ENCODE measurements around the gene WDR82. TPM values are rescaled to one million over a fixed set of nuclear protein-coding genes. Genes with fewer than 3 reads are reported as not detected.

The WDR82 gene
- total and polyA plus RNA-seq, 7 donors, result 22.2 to 54.9 (median 46.8) TPM

- no peaks in the 10 kb centered on the region for H3K27me3 ChIP-seq
- 47 to 76% methylated on average over 12 of the region's 12 CpGs for WGBS, 2 donors
- H3K27ac ChIP-seq, result peak overlapping the region in 3 of 4 donors; percentile 27 to 47 (median 43)
- intact Hi-C loops (cut with DNase I), result no loop called here
- TF ChIP-seq POLR2A (IDR thresholded peaks at IDR 0.05) (no peak), CTCF (IDR thresholded peaks at IDR 0.05) (no peak), EP300 (IDR thresholded peaks at IDR 0.05) (no peak), POLR2AphosphoS5 (IDR thresholded peaks at IDR 0.05) (peak in 2 of 4 donors; percentile 16 to 25)
- no peak for DNase-seq
- H3K9me3 ChIP-seq, result no peaks in the 10 kb centered on the region
- H3K36me3 ChIP-seq, result peaks cover 29 to 99% (median 48%) of the 10 kb centered on the region in 4 donors
- H3K4me1 ChIP-seq, result peaks cover 0 to 21% (median 7%) of the 10 kb centered on the region in 4 donors
- no peak overlapping the region for H3K4me3 ChIP-seq
Measured at GRCh38 chr3:52253314-52254304, 24.8 kb downstream of the WDR82 start.

GRCh38 chr3:52250122-52250521 is 28.3 kb downstream of the WDR82 start:
- Histone ChIP-seq H3K4me3 (no peak overlapping the region), H3K27ac (no peak overlapping the region), H3K27me3 (no peaks in the 10 kb centered on the region), H3K4me1 (peaks cover 0 to 31% (median 21%) of the 10 kb centered on the region in 4 donors), H3K36me3 (peaks cover 0 to 65% (median 14%) of the 10 kb centered on the region in 4 donors), H3K9me3 (no peaks in the 10 kb centered on the region)
- TF ChIP-seq POLR2AphosphoS5 (IDR thresholded peaks at IDR 0.05), result no peak
- no peak for TF ChIP-seq EP300 (IDR thresholded peaks at IDR 0.05)
- no peak for TF ChIP-seq POLR2A (IDR thresholded peaks at IDR 0.05)
- no peak for TF ChIP-seq CTCF (IDR thresholded peaks at IDR 0.05)
- 83 to 94% methylated on average over 1 of the region's 1 CpG for WGBS, 2 donors
- DNase-seq, result no peak
- intact Hi-C loops (cut with DNase I), result no loop called here

GRCh38 chr3:52249683-52250082 is 28.8 kb downstream of the WDR82 start:
- intact Hi-C loops (cut with DNase I), result no loop called here
- H3K4me1 ChIP-seq, result peaks cover 0 to 35% (median 25%) of the 10 kb centered on the region in 4 donors
- H3K4me3 ChIP-seq, result no peak overlapping the region
- H3K36me3 ChIP-seq, result peaks cover 0 to 60% (median 11%) of the 10 kb centered on the region in 4 donors
- WGBS, 2 donors, result 77 to 84% methylated on average over 6 of the region's 6 CpGs
- TF ChIP-seq CTCF (IDR thresholded peaks at IDR 0.05), result no peak
- no peak for TF ChIP-seq EP300 (IDR thresholded peaks at IDR 0.05)
- TF ChIP-seq POLR2A (IDR thresholded peaks at IDR 0.05), result no peak
- no peak for TF ChIP-seq POLR2AphosphoS5 (IDR thresholded peaks at IDR 0.05)
- no peak for DNase-seq
- no peaks in the 10 kb centered on the region for H3K27me3 ChIP-seq
- H3K9me3 ChIP-seq, result no peaks in the 10 kb centered on the region
- no peak overlapping the region for H3K27ac ChIP-seq

GRCh38 chr3:52248816-52249547 is 29.5 kb downstream of the WDR82 start:
- intact Hi-C loops (cut with DNase I), result no loop called here
- H3K9me3 ChIP-seq, result no peaks in the 10 kb centered on the region
- peaks cover 0 to 32% (median 23%) of the 10 kb centered on the region in 4 donors for H3K4me1 ChIP-seq
- TF ChIP-seq CTCF (IDR thresholded peaks at IDR 0.05), result no peak
- TF ChIP-seq POLR2A (IDR thresholded peaks at IDR 0.05), result no peak
- no peak for TF ChIP-seq EP300 (IDR thresholded peaks at IDR 0.05)
- peak in 1 of 4 donors; percentile 24 for TF ChIP-seq POLR2AphosphoS5 (IDR thresholded peaks at IDR 0.05)
- no peak overlapping the region for H3K27ac ChIP-seq
- peak; percentile 81 for DNase-seq
- no peak overlapping the region for H3K4me3 ChIP-seq
- WGBS, 2 donors, result 75 to 84% methylated on average over 10 of the region's 10 CpGs
- peaks cover 0 to 53% (median 9%) of the 10 kb centered on the region in 4 donors for H3K36me3 ChIP-seq
- no peaks in the 10 kb centered on the region for H3K27me3 ChIP-seq
